HCT116 (cell line): Measurements from ENCODE around the gene VCAN. TPM values are rescaled to one million over a fixed set of nuclear protein-coding genes. Genes with fewer than 3 reads are reported as not detected.

Experiments
- ATAC-seq: fragments of 200-7000 bp; cut with Tn5 transposase; 2 replicates; pipeline ENCODE4 v1.9.1; 2020; ENCODE audit warnings: mild to moderate bottlenecking, moderate library complexity
- BruUV-seq: library from RNA; stranded (reverse); fragments of 400-500 nt; replicated peaks from 2 replicates; lab custom pipeline; 2021; lab: Mats Ljungman, UMichigan
- CTCF ChIA-PET: fragments of 300-600 bp; sonication (Branson Sonifier 250); formaldehyde crosslinking; loops from one replicate; lab custom pipeline; 2021; ENCODE audit warnings: antibody characterized with exemption; lab: Charles Lee
- POLR2A ChIA-PET: fragments of 300-600, 350-600 bp; sonication (Branson Sonifier 250); formaldehyde crosslinking; loops from one replicate; lab custom pipeline; 2021; ENCODE audit warnings: antibody characterized with exemption; lab: Charles Lee
- RAD21 ChIA-PET, 2 experiments: fragments of 300-600 bp; sonication (Branson Sonifier 250); formaldehyde crosslinking; loops; one replicate each; lab custom pipeline; 2023; ENCODE audit warnings: low total read pairs in 2 of 2; ENCODE audit not compliant: uncharacterized antibody in 2 of 2, unreplicated experiment in 2 of 2, low non-redundant PET in 1 of 2; lab: Charles Lee
- DNase-seq: peaks from one replicate; pipeline ENCODE4 v3.0.0-alpha.2; 2010; ENCODE audit warnings: low read depth, low spot score
- H2AFZ ChIP-seq: fragments of 200-600 bp; shearing (Covaris generic), sonication (generic); 2 replicates; pipeline ENCODE4 v1.6.1; 2017; ENCODE audit warnings: low read depth, mixed run types, mixed read lengths, antibody characterized with exemption, low read length; ENCODE audit not compliant: poor library complexity, severe bottlenecking
- H3K27ac ChIP-seq: 2 replicates; pipeline ENCODE4 v1.5.1; 2012; ENCODE audit warnings: low read depth, low read length
- H3K27me3 ChIP-seq: fragments of 200-600 bp; sonication (generic); 2 replicates; pipeline ENCODE4 v1.6.1; 2016; ENCODE audit warnings: mixed run types, low read length, mixed read lengths; ENCODE audit not compliant: insufficient read depth
- H3K36me3 ChIP-seq, 2 experiments: fragments of 200-500 bp in 1 of 2; fragments of 200-600 bp in 1 of 2; sonication (Bioruptor generic) in 1 of 2; sonication (generic) in 1 of 2; 2 replicates each; pipeline versions ENCODE4 v1.5.1 to v1.6.1; 2014 to 2016; ENCODE audit warnings: low read length in 2 of 2, inconsistent platforms in 1 of 2, mixed read lengths in 1 of 2, mixed run types in 1 of 2; ENCODE audit not compliant: insufficient read depth in 2 of 2, control insufficient read depth in 1 of 2
- H3K4me1 ChIP-seq, 2 experiments: fragments of 200-600 bp in 1 of 2; sonication (generic) in 1 of 2; 2 replicates each; pipeline versions ENCODE4 v1.5.1 to v1.6.1; 2012 to 2017; ENCODE audit warnings: low read length in 2 of 2, inconsistent platforms in 1 of 2, mild to moderate bottlenecking in 1 of 2, mixed read lengths in 1 of 2, mixed run types in 1 of 2, moderate library complexity in 1 of 2; ENCODE audit not compliant: insufficient read depth in 2 of 2, control insufficient read depth in 1 of 2
- H3K4me2 ChIP-seq: fragments of 200-600 bp; sonication (generic); 2 replicates; pipeline ENCODE4 v1.6.1; 2017; ENCODE audit warnings: mixed run types, low read length, mixed read lengths
- H3K4me3 ChIP-seq, 2 experiments: fragments of 200-600 bp in 1 of 2; sonication (generic) in 1 of 2; replicated peaks in 1 of 2; 2 replicates each; pipeline ENCODE4 v1.5.1; 2011 to 2016; ENCODE audit warnings: low read length in 2 of 2, control low read depth in 1 of 2, low read depth in 1 of 2, mild to moderate bottlenecking in 1 of 2, mixed read lengths in 1 of 2, mixed run types in 1 of 2
- H3K79me2 ChIP-seq: fragments of 200-600 bp; sonication (generic); 2 replicates; pipeline ENCODE4 v1.6.1; 2017; ENCODE audit warnings: mild to moderate bottlenecking, mixed run types, low read length, moderate library complexity, mixed read lengths; ENCODE audit not compliant: insufficient read depth
- H3K9ac ChIP-seq: fragments of 200-600 bp; sonication (generic); 2 replicates; pipeline ENCODE4 v1.6.1; 2016; ENCODE audit warnings: low read length, mixed read lengths
- H3K9me2 ChIP-seq: fragments of 200-600 bp; sonication (generic), shearing (Covaris generic); 2 replicates; pipeline ENCODE4 v1.6.1; 2017; ENCODE audit warnings: mixed run types, mild to moderate bottlenecking, moderate library complexity; ENCODE audit not compliant: insufficient read depth
- H3K9me3 ChIP-seq, 2 experiments: fragments of 200-500 bp in 1 of 2; fragments of 200-600 bp in 1 of 2; sonication (Bioruptor generic) in 1 of 2; sonication (generic) in 1 of 2; 2 replicates each; pipeline ENCODE4 v1.6.1; 2014 to 2017; ENCODE audit warnings: low read length in 2 of 2, mixed read lengths in 2 of 2, inconsistent platforms in 1 of 2, low read depth in 1 of 2, mild to moderate bottlenecking in 1 of 2, mixed run types in 1 of 2, moderate library complexity in 1 of 2; ENCODE audit not compliant: control insufficient read depth in 1 of 2, insufficient read depth in 1 of 2
- H4K20me1 ChIP-seq: fragments of 200-600 bp; sonication (generic), shearing (Covaris generic); 2 replicates; pipeline ENCODE4 v1.6.1; 2017; ENCODE audit warnings: mixed run types, mild to moderate bottlenecking, moderate library complexity; ENCODE audit not compliant: insufficient read depth
- ATF3 ChIP-seq: IDR thresholded peaks from 2 replicates; pipeline ENCODE4 v1.6.1; 2012
- CBX3 ChIP-seq: IDR thresholded peaks from 2 replicates; pipeline ENCODE4 v1.6.1; 2012; ENCODE audit warnings: low read depth
- CEBPB ChIP-seq: IDR thresholded peaks from 2 replicates; pipeline ENCODE4 v1.6.1; 2012; ENCODE audit warnings: low read depth
- ELF1 ChIP-seq: IDR thresholded peaks from 2 replicates; pipeline ENCODE4 v1.6.1; 2012; ENCODE audit warnings: low read depth, borderline replicate concordance
- EZH2 ChIP-seq: fragments of 200-600 bp; sonication (generic); IDR thresholded peaks from 2 replicates; pipeline ENCODE4 v1.6.1; 2017; ENCODE audit warnings: antibody characterized with exemption, mixed run types
- JUND ChIP-seq: IDR thresholded peaks from 2 replicates; pipeline ENCODE4 v1.6.1; 2012
- MAX ChIP-seq: IDR thresholded peaks from 2 replicates; pipeline ENCODE4 v1.6.1; 2012
- POLR2A ChIP-seq: IDR thresholded peaks from 2 replicates; pipeline ENCODE4 v1.7.0; 2011; ENCODE audit warnings: borderline replicate concordance; ENCODE audit not compliant: insufficient read depth, insufficient read length; ENCODE audit errors: extremely low read depth
- RAD21 ChIP-seq: IDR thresholded peaks from 2 replicates; pipeline ENCODE4 v1.6.1; 2012; ENCODE audit warnings: low read depth, mild to moderate bottlenecking
- REST ChIP-seq: IDR thresholded peaks from 2 replicates; pipeline ENCODE4 v1.6.1; 2012; ENCODE audit warnings: low read depth
- SIN3A ChIP-seq: IDR thresholded peaks from 2 replicates; pipeline ENCODE4 v1.6.1; 2012; ENCODE audit warnings: low read depth
- SP1 ChIP-seq: IDR thresholded peaks from 2 replicates; pipeline ENCODE4 v1.6.1; 2012; ENCODE audit warnings: low read depth
- SRF ChIP-seq: IDR thresholded peaks from 2 replicates; pipeline ENCODE4 v1.6.1; 2012; ENCODE audit warnings: low read depth
- ZNF274 ChIP-seq: fragments of 200-500 bp; sonication (Bioruptor generic); IDR thresholded peaks from 2 replicates; pipeline ENCODE4 v1.6.1; 2014; ENCODE audit warnings: mild to moderate bottlenecking, low read depth, low read length, inconsistent platforms
- intact Hi-C: fragments of 100-400 bp; cut with micrococcal nuclease; formaldehyde crosslinking; loops from 2 replicates; pipeline ENCODE4 v1.10.0; 2022
- total RNA-seq: library from RNA; stranded (reverse); gene quantifications from one replicate; pipeline ENCODE4 v1.2.1, GENCODE V29; 2021; ENCODE audit not compliant: unreplicated experiment

VCAN gene
- total RNA-seq, 1 experiment from 2014 or later = 49.9 TPM

- Histone ChIP-seq H3K9ac (no peak overlapping the region), H2AFZ (no peak overlapping the region), H3K9me2 (0 out of 2 replicates have a peak, but pooled peaks cover 3% of the 10 kb centered on the region), H4K20me1 (no peaks in the 10 kb centered on the region), H3K9me3 (no peaks in the 10 kb centered on the region; a peak in 1 of 4 replicates), H3K79me2 (no peaks in the 10 kb centered on the region), H3K4me3 (no peak overlapping the region), H3K4me2 (no peak overlapping the region), H3K27ac (no peak overlapping the region), H3K4me1 (no peaks in the 10 kb centered on the region), H3K36me3 (no peaks in the 10 kb centered on the region), H3K27me3 (no peaks in the 10 kb centered on the region)
- TF ChIP-seq CEBPB = no peak
- no peak for TF ChIP-seq POLR2A
- TF ChIP-seq EZH2 = no peak
- no peak for TF ChIP-seq RAD21
- TF ChIP-seq JUND = no peak
- no peak for TF ChIP-seq MAX
- TF ChIP-seq ELF1 = no peak
- no peak for TF ChIP-seq REST
- no peak for TF ChIP-seq ZNF274
- no peak for TF ChIP-seq ATF3
- no peak for TF ChIP-seq SP1
- no peak for TF ChIP-seq SIN3A
- no peak for TF ChIP-seq SRF
- no peak for TF ChIP-seq CBX3
- POLR2A ChIA-PET = no interaction called here
- intact Hi-C loops = no loop called here
- no peak for DNase-seq
- CTCF ChIA-PET = no interaction called here
- ATAC-seq = no peak
- no TSS peak for BruUV-seq
- RAD21 ChIA-PET = no interaction called here
Observed at GRCh38 chr5:83614841-83615240, 143.3 kb downstream of the VCAN start.
